ENCODE results near the gene CPNE2. TPM values are rescaled to one million over a fixed set of nuclear protein-coding genes. Genes with fewer than 3 reads are reported as not detected.

The CPNE2 gene
- total RNA-seq, 1 experiment from 2014 or later: 14.5 TPM

DNA sequence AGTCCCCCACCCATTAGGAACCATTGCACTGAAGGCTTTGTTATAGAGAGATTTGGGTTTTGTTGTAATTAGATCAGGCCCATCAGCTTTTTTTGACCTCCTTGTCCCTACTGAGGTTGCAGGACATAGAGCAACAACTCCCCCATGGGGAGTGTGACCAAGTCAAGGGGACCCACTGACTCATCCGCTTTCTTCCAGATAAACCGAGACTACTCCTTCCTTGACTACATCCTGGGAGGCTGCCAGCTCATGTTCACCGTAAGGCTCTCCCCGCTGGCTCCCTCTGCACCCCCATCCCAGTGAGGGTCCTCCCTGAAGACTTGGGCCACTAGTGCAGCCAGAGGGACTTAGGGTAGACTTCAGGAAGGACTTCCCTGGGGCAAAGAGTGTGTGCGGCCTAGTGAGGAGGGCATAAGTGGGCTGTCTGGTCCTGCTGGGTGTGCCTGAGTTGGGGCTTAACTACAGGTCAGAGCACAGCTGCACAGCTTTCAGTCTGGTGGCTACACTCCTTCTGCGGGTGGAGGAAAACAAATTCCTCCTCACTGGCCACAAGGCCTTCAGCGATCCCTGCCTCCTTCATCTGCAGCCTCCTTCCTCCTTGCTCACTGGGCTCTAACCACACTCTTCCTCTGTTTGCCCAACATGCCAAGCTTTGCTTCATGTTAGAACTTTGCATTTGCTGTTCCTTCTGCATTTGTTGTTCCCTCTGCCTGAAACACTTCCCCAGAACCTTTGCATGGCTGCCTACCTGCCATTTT lies 31.0 kb downstream of the CPNE2 start:
- intact Hi-C loops (cut with micrococcal nuclease): no loop called here
- ChIA-PET POLR2A (ENCODE audit: unreplicated experiment) (no interaction called here), CTCF (no interaction called here)
- Histone ChIP-seq H3K27me3 (ENCODE audit: low read length) (no peaks in the 10 kb centered on the region), H4K20me1 (ENCODE audit: low read length) (no peaks in the 10 kb centered on the region), H3K36me3 (ENCODE audit: low read depth, low read length) (no peaks in the 10 kb centered on the region), H3K4me2 (ENCODE audit: low read length) (no peak overlapping the region), H2AFZ (ENCODE audit: low read length) (no peak overlapping the region), H3F3A (ENCODE audit: low read length, unreplicated experiment) (no peaks in the 10 kb centered on the region), H3K4me1 (ENCODE audit: insufficient read depth, low read length) (no peaks in the 10 kb centered on the region), H3K9me3 (ENCODE audit: low read length) (no peaks in the 10 kb centered on the region), H3K27ac (ENCODE audit: low read length) (no peak overlapping the region), H3K4me3 (ENCODE audit: low read length) (no peak overlapping the region), H3K79me2 (ENCODE audit: low read length) (no peaks in the 10 kb centered on the region), H3K9ac (ENCODE audit: low read length) (no peak overlapping the region), H3K9me2 (replicated peaks; ENCODE audit: low read length) (no peaks in the 10 kb centered on the region)
- DNase-seq (no peak), ATAC-seq (no peak)
- TF ChIP-seq EZH2 (IDR thresholded peaks at IDR 0.05; ENCODE audit: low read length, unreplicated experiment): no peak
- TF ChIP-seq, protein P1, sequence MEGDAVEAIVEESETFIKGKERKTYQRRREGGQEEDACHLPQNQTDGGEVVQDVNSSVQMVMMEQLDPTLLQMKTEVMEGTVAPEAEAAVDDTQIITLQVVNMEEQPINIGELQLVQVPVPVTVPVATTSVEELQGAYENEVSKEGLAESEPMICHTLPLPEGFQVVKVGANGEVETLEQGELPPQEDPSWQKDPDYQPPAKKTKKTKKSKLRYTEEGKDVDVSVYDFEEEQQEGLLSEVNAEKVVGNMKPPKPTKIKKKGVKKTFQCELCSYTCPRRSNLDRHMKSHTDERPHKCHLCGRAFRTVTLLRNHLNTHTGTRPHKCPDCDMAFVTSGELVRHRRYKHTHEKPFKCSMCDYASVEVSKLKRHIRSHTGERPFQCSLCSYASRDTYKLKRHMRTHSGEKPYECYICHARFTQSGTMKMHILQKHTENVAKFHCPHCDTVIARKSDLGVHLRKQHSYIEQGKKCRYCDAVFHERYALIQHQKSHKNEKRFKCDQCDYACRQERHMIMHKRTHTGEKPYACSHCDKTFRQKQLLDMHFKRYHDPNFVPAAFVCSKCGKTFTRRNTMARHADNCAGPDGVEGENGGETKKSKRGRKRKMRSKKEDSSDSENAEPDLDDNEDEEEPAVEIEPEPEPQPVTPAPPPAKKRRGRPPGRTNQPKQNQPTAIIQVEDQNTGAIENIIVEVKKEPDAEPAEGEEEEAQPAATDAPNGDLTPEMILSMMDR (conservative IDR thresholded peaks at IDR 0.05; ENCODE audit: low read depth, low read length): no peak
- no peak for TF ChIP-seq EZH2phosphoT487 (IDR thresholded peaks at IDR 0.05; ENCODE audit: borderline replicate concordance, low read length)
- no TSS peak for BruUV-seq (replicated peaks)

DNA sequence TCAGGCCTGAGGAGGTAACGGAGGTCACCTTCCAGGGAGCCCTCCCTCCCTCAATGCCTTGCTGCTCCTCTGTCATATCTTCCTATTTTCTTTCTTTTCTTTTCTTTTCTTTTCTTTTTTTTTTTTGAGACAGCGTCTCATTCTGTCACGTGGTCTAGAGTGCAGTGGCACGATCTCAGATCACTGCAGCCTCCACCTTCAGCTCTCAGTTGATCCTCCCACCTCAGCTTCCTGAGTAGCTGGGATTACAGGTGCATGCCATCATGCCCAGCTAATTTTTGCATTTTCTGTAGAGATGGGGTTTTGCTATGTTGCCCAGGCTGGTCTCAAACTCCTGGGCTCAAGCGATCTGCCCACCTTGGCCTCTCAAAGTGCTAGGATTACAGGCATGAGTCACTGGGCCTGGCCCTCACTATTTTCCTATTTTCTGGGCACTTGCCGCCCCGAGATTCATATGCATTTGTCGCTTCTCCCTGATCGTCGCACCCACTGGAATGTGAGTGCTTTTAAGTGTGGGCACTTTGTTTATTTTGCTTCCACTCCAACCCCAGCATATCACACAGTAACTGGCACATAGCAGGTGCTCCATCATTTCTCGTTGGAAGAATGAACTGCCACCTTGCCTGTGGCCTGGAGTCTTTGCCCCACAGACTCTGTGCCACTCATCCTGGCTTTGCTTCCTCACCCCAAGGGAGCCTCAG lies 31.7 kb downstream of the CPNE2 start:
- no peak overlapping the region for H3K4me2 ChIP-seq (ENCODE audit: low read length)
- no peaks in the 10 kb centered on the region for H3K4me1 ChIP-seq (ENCODE audit: insufficient read depth, low read length)
- DNase-seq (no peak), ATAC-seq (no peak)
- H3K36me3 ChIP-seq (ENCODE audit: low read depth, low read length): no peaks in the 10 kb centered on the region
- no TSS peak for BruUV-seq (replicated peaks)
- no peaks in the 10 kb centered on the region for H3K9me3 ChIP-seq (ENCODE audit: low read length)
- no peaks in the 10 kb centered on the region for H3K27me3 ChIP-seq (ENCODE audit: low read length)
- no peak overlapping the region for H3K4me3 ChIP-seq (ENCODE audit: low read length)
- no peaks in the 10 kb centered on the region for H3F3A ChIP-seq (ENCODE audit: low read length, unreplicated experiment)
- no peaks in the 10 kb centered on the region for H4K20me1 ChIP-seq (ENCODE audit: low read length)
- no peak overlapping the region for H2AFZ ChIP-seq (ENCODE audit: low read length)
- no peak for TF ChIP-seq EZH2 (IDR thresholded peaks at IDR 0.05; ENCODE audit: low read length, unreplicated experiment)
- TF ChIP-seq, protein P1 (conservative IDR thresholded peaks at IDR 0.05; ENCODE audit: low read depth, low read length): no peak
- no peak for TF ChIP-seq EZH2phosphoT487 (IDR thresholded peaks at IDR 0.05; ENCODE audit: borderline replicate concordance, low read length)
- ChIA-PET POLR2A (ENCODE audit: unreplicated experiment) (no interaction called here), CTCF (no interaction called here)
- no peak overlapping the region for H3K27ac ChIP-seq (ENCODE audit: low read length)
- intact Hi-C loops (cut with micrococcal nuclease): no loop called here
- H3K79me2 ChIP-seq (ENCODE audit: low read length): no peaks in the 10 kb centered on the region
- H3K9me2 ChIP-seq (replicated peaks; ENCODE audit: low read length): no peaks in the 10 kb centered on the region
- no peak overlapping the region for H3K9ac ChIP-seq (ENCODE audit: low read length)

DNA sequence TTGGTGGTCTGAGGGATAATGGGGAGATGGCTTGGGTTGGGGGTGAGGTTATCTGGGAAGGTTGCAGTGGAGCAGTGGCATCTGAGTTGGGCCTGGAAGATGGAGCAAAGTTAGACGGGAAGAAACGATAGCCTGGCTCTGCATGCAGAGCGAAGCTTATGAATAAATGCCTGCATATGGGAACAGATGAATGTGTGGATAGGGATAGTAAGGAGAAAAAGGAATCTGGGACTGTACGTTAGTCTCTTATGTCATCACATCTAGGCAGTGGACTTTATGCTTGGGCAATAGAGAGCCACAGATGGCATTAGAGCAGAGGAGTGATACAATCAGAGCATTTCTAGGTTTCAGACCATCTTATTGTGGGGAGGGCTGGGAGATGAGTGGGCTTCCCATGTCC lies 33.0 kb downstream of the CPNE2 start:
- Histone ChIP-seq H2AFZ (ENCODE audit: low read length) (no peak overlapping the region), H3K9me2 (replicated peaks; ENCODE audit: low read length) (no peaks in the 10 kb centered on the region), H3K27ac (ENCODE audit: low read length) (no peak overlapping the region), H3K27me3 (ENCODE audit: low read length) (no peaks in the 10 kb centered on the region), H3K4me3 (ENCODE audit: low read length) (no peak overlapping the region), H3K4me1 (ENCODE audit: insufficient read depth, low read length) (no peaks in the 10 kb centered on the region), H3K9ac (ENCODE audit: low read length) (no peak overlapping the region), H3K79me2 (ENCODE audit: low read length) (no peaks in the 10 kb centered on the region), H4K20me1 (ENCODE audit: low read length) (no peaks in the 10 kb centered on the region), H3K9me3 (ENCODE audit: low read length) (no peaks in the 10 kb centered on the region), H3F3A (ENCODE audit: low read length, unreplicated experiment) (no peaks in the 10 kb centered on the region), H3K4me2 (ENCODE audit: low read length) (no peak overlapping the region), H3K36me3 (ENCODE audit: low read depth, low read length) (no peaks in the 10 kb centered on the region)
- TF ChIP-seq, protein P1 (conservative IDR thresholded peaks at IDR 0.05; ENCODE audit: low read depth, low read length): no peak
- TF ChIP-seq EZH2 (IDR thresholded peaks at IDR 0.05; ENCODE audit: low read length, unreplicated experiment): no peak
- TF ChIP-seq EZH2phosphoT487 (IDR thresholded peaks at IDR 0.05; ENCODE audit: borderline replicate concordance, low read length): no peak
- ATAC-seq: no peak
- CTCF ChIA-PET: no interaction called here
- no peak for DNase-seq
- POLR2A ChIA-PET (ENCODE audit: unreplicated experiment): no interaction called here
- BruUV-seq (replicated peaks): no TSS peak
- intact Hi-C loops (cut with micrococcal nuclease): no loop called here
